GM10266 (cell line): ENCODE data around the gene CAD.

Experiments used
- DNase-seq: peaks from one replicate; pipeline ENCODE4 v3.0.0; 2012; ENCODE audit errors: extremely low spot score
- CTCF ChIP-seq: IDR thresholded peaks from 2 replicates; pipeline ENCODE4 v1.5.1; 2012; ENCODE audit warnings: mild to moderate bottlenecking, low read depth; ENCODE audit not compliant: control insufficient read depth, insufficient read depth; ENCODE audit errors: missing control alignments

Gene CAD

GRCh38 chr2:27211241-27211942, 5.8 kb upstream of the CAD start:
- peak; percentile 53 for DNase-seq
- no peak for TF ChIP-seq CTCF

- DNase-seq: peak; percentile 96
- no peak for TF ChIP-seq CTCF
Measured at GRCh38 chr2:27211943-27212625, 5.1 kb upstream of the CAD start, which contains the start of the genes ATRAID and SLC5A6. ATRAID (plus strand) TSS chr2:27212041; CDS start chr2:27212369, 328 bp downstream. SLC5A6 (minus strand) TSS chr2:27212268; CDS start chr2:27207650, 4,618 bp downstream.

- no peak for TF ChIP-seq CTCF
- no peak for DNase-seq
Measured at GRCh38 chr2:27212626-27213471, 4.3 kb upstream of the CAD start.

GRCh38 chr2:27214941-27215340, 2.2 kb upstream of the CAD start:
- no peak for TF ChIP-seq CTCF

GRCh38 chr2:27216416-27217137, 592 bp upstream of the CAD start:
- TF ChIP-seq CTCF: no peak
- DNase-seq: no peak

More at GRCh38 chr2:27214941-27215340, 2.2 kb upstream of the CAD start:
- no peak for DNase-seq

- TF ChIP-seq CTCF: no peak
- no peak for DNase-seq
Measured at GRCh38 chr2:27218614-27219013, 1.4 kb downstream of the CAD start.
